NCI-H1105 treated with DMSO at 0.1 percent for 48 hours (cell line): ENCODE data around the gene NOVA1.

Experiments used
- DNase-seq: peaks from one replicate; lab custom pipeline; 2025; lab: John Stamatoyannopoulos, UW

NOVA1 gene

GRCh38 chr14:26444822-26445221 lies 153.0 kb downstream of the NOVA1 start:
- DNase-seq: no peak

GRCh38 chr14:26443654-26444053 lies 154.2 kb downstream of the NOVA1 start:
- no peak for DNase-seq

DNA sequence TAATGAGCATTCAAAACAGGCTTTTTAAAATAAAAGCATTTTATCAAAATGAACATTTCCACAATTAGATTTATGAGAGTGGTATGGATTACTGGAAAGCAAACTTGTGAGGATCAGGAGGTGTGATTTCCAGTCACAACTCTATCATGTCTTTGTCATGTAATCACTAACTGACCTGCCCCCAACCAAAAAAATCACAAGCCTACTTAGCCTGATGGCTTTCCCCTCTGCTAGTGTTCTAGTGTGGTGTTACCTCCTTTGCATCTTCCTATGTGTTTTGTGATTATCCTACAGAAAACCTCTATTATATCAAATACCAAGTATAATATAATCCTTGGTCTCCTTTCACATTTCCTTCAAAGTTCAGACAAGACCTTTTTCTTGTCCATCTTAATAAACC lies 168.6 kb downstream of the NOVA1 start:
- no peak for DNase-seq

DNA sequence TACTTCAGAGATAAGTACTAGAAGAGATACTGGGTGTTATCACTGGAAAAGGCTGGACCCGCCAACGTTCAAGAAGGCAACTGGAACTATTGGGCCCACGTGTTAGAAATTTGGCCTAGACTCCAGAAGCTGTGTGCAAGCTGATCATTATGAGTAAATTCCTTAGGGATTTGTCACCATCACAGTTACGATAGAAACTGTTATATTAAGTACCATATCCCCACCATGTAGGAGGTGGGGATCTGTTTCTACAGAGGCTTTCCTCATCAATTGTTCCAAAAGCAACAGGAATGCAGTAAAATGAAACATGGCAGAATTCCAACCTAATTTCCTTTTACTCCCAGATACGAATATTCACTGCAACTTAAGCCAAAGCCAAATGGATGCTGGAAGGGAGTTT lies 170.7 kb downstream of the NOVA1 start:
- DNase-seq: no peak

DNA sequence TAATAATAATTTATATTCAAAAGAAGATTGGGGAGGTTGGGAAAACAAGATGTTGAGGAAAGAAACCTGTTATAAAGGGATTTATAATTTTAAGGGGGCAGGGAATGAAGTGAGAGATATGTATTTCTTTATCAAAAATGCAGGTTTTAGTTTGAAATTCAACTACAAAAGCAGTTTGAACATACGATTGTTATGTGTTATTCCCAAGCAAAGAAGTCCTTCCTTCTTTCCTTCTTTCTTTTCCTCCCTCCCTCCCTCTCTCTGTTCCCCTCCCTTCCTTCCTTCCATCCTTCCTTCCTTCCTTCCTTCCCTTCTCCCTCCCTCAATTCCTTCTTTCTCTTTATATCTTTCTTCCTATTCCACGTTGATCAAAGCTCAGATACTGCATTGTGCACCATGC lies 173.3 kb downstream of the NOVA1 start:
- DNase-seq: no peak

- DNase-seq: no peak
Observed at GRCh38 chr14:26415618-26416123, 182.2 kb downstream of the NOVA1 start.

DNA sequence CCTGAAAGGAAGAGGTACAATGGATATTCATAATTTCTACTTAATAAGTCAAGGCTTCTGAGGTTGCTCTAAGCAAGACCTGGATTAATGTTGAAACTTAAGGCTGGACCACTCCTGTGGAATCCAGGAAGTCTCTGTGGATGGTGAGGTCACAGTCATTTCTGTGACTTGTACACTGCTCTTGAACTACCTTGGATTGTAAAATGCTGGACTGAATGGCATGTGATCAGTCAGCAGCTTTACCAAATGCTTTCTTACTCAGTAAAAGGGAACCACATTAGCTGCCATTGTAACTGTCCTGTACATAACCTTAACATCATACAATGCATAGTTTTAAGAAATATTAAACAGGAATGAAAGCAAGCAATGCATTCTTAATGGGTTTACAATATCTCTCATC lies 182.9 kb downstream of the NOVA1 start:
- no peak for DNase-seq

DNA sequence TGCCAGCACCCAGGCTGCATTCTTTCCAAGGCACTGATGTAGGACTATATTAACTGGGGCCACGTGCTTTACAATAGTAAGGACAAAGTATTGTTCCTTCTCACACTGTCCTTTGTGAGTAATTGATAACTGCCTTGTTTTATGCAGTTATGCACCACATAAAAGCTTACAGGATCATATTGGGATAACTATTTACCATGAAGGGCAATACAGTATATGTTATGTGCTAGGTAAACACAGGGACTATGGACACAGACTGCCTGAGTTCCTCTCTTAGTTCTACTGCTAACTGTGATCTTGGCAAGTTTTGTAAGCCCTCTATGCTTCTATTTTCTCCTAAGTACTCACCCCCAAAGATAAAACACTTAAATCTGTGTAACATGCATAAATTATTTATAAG lies 183.7 kb downstream of the NOVA1 start:
- DNase-seq: no peak

DNA sequence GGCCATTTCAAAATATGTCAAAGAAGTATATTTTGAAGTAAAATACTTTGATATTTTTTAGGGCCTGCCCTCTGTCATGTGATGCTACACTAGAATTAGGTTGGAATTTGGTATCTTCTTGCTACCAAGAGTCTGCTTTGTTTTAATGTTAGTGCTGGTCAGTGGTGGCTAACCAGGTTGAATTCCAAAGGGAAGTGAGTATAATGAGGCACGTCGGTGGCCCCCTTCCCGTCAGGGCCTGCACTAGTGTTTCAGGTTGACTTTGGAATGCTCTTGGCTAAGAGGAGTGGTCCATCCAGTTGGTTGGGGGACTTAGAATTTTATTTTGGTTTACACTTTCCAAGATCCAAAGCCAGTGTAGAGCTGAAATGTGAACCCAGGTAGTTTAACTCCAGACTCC lies 185.4 kb downstream of the NOVA1 start:
- DNase-seq: no peak

GRCh38 chr14:26410189-26410685 lies 187.6 kb downstream of the NOVA1 start:
- DNase-seq: no peak

- DNase-seq: no peak
Observed at GRCh38 chr14:26404927-26405326, 192.9 kb downstream of the NOVA1 start.

GRCh38 chr14:26403760-26404159 lies 194.1 kb downstream of the NOVA1 start:
- DNase-seq: no peak

GRCh38 chr14:26402126-26402525 lies 195.7 kb downstream of the NOVA1 start:
- no peak for DNase-seq

- peak; percentile 68 for DNase-seq
Observed at GRCh38 chr14:26401179-26401968, 196.5 kb downstream of the NOVA1 start.

GRCh38 chr14:26400373-26400772 lies 197.5 kb downstream of the NOVA1 start:
- no peak for DNase-seq

DNA sequence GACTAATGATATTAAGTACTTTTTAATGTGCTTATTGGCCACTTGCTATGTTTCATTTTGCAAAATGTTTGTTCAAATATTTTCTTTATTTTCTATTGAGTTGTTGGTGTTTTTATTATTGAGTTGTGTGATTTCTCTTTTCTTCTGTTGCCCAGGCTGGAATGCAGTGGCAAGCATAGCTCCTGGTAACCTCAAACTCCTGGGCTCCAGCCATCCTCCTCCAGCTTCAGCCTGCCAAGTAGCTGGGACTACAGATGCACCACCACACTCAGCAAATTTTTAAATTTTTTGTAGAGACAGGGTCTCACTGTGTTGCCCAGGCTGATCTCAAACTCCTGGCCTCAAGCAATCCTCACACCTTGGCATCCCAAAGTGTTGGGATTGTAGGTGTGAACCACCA lies 199.2 kb downstream of the NOVA1 start:
- no peak for DNase-seq
